CD4-positive, CD25-positive, alpha-beta regulatory T cell (primary cell): ENCODE measurements around the gene OSMR. TPM values are rescaled to one million over a fixed set of nuclear protein-coding genes. Genes with fewer than 3 reads are reported as not detected.

Experiments used
- ATAC-seq, 2 donors: fragments of 150-1000 bp; cut with Tn5 transposase; one replicate each; pipeline ENCODE4 v1.10.0; 2021; ENCODE audit warnings: low read depth in 2 of 2, moderate number of reproducible peaks in 2 of 2, moderate library complexity in 1 of 2
- DNase-seq, 3 donors: peaks; one replicate each; pipeline versions ENCODE4 v3.0.0 to v3.0.0-alpha.2; 2012 to 2022; ENCODE audit warnings: mixed read lengths in 1 of 3
- H3K27ac ChIP-seq: one replicate; pipeline ENCODE4 v1.7.0; 2013; ENCODE audit warnings: mild to moderate bottlenecking, low read length; ENCODE audit not compliant: insufficient read depth, poor library complexity, severe bottlenecking
- H3K27me3 ChIP-seq: one replicate; pipeline ENCODE4 v1.7.0; 2013; ENCODE audit warnings: low read length; ENCODE audit not compliant: control insufficient read depth, insufficient read depth
- H3K36me3 ChIP-seq: one replicate; pipeline ENCODE4 v1.7.0; 2013; ENCODE audit warnings: mild to moderate bottlenecking, low read length, moderate library complexity; ENCODE audit not compliant: control insufficient read depth, insufficient read depth
- H3K4me1 ChIP-seq: 2 replicates; pipeline ENCODE4 v1.7.0; 2013; ENCODE audit warnings: mild to moderate bottlenecking, low read length; ENCODE audit not compliant: insufficient read depth, control insufficient read depth, poor library complexity, severe bottlenecking
- H3K4me3 ChIP-seq: one replicate; pipeline ENCODE4 v1.7.0; 2013; ENCODE audit warnings: low read depth, mild to moderate bottlenecking, low read length, moderate library complexity
- H3K9me3 ChIP-seq, 2 experiments: 1 replicate in 1 of 2; 2 replicates in 1 of 2; pipeline ENCODE4 v1.7.0; 2013; ENCODE audit warnings: low read length in 2 of 2, mild to moderate bottlenecking in 1 of 2, moderate library complexity in 1 of 2; ENCODE audit not compliant: control insufficient read depth in 2 of 2
- H3K27ac Mint-ChIP-seq, 3 donors: one replicate each; pipeline ENCODE4 v1.8.0; 2020 to 2022; ENCODE audit warnings: mild to moderate bottlenecking in 3 of 3, mixed read lengths in 3 of 3, moderate library complexity in 2 of 3
- H3K27me3 Mint-ChIP-seq: one replicate; pipeline ENCODE4 v1.8.0; 2022; ENCODE audit warnings: mild to moderate bottlenecking, mixed read lengths
- H3K36me3 Mint-ChIP-seq: one replicate; pipeline ENCODE4 v1.8.0; 2020; ENCODE audit warnings: mixed read lengths
- H3K4me1 Mint-ChIP-seq, 4 donors: one replicate each; pipeline ENCODE4 v1.8.0; 2020 to 2022; ENCODE audit warnings: mixed read lengths in 4 of 4, mild to moderate bottlenecking in 1 of 4
- H3K4me3 Mint-ChIP-seq, 4 donors: one replicate each; pipeline ENCODE4 v1.8.0; 2020 to 2022; ENCODE audit warnings: mild to moderate bottlenecking in 4 of 4, mixed read lengths in 4 of 4, moderate library complexity in 3 of 4
- H3K9me3 Mint-ChIP-seq, 7 donors: one replicate each; pipeline ENCODE4 v1.8.0; 2020 to 2022; ENCODE audit warnings: mixed read lengths in 7 of 7, mild to moderate bottlenecking in 3 of 7, moderate library complexity in 2 of 7
- polyA plus RNA-seq, 4 donors: library from polyadenylated mRNA; unstranded; fragments of 300-500 nt; fragmentation: Illumina TruSeq; gene quantifications; one replicate each; pipeline ENCODE4 v1.2.3, GENCODE V29; 2021
- total RNA-seq: library from RNA; stranded (reverse); gene quantifications from one replicate; pipeline ENCODE4 v1.2.3, GENCODE V29; 2022

OSMR gene
- total and polyA plus RNA-seq, 5 donors from 2014 or later, result 0.31 TPM; not detected in 4

GRCh38 chr5:38832810-38833209 is 13.0 kb upstream of the OSMR start:
- ATAC-seq (no peak), DNase-seq (no peak)
- peaks cover 0 to 2% (median 0%) of the 10 kb centered on the region in 7 donors for H3K9me3 Mint-ChIP-seq
- Histone ChIP-seq H3K27me3 (no peaks in the 10 kb centered on the region), H3K4me1 (no peaks in the 10 kb centered on the region), H3K27ac (no peak overlapping the region), H3K36me3 (no peaks in the 10 kb centered on the region), H3K4me3 (no peak overlapping the region), H3K9me3 (no peaks in the 10 kb centered on the region)
- no peaks in the 10 kb centered on the region for H3K4me1 Mint-ChIP-seq
- no peaks in the 10 kb centered on the region for H3K36me3 Mint-ChIP-seq
- no peak overlapping the region for H3K4me3 Mint-ChIP-seq
- peaks cover 11% of the 10 kb centered on the region for H3K27me3 Mint-ChIP-seq
- H3K27ac Mint-ChIP-seq, result no peak overlapping the region

- Mint-ChIP-seq H3K36me3 (no peaks in the 10 kb centered on the region), H3K9me3 (peaks cover 0 to 2% (median 0%) of the 10 kb centered on the region in 7 donors), H3K27ac (no peak overlapping the region), H3K4me3 (no peak overlapping the region), H3K4me1 (no peaks in the 10 kb centered on the region), H3K27me3 (peaks cover 14% of the 10 kb centered on the region)
- Histone ChIP-seq H3K9me3 (no peaks in the 10 kb centered on the region), H3K27ac (no peak overlapping the region), H3K27me3 (peaks cover 2% of the 10 kb centered on the region), H3K4me3 (no peak overlapping the region), H3K36me3 (no peaks in the 10 kb centered on the region), H3K4me1 (no peaks in the 10 kb centered on the region)
- DNase-seq (no peak), ATAC-seq (no peak)
Measured at GRCh38 chr5:38835887-38836286, 9.9 kb upstream of the OSMR start.

- peaks cover 0 to 1% (median 0%) of the 10 kb centered on the region in 7 donors for H3K9me3 Mint-ChIP-seq
- no peak overlapping the region for H3K4me3 ChIP-seq
- no peak overlapping the region for H3K27ac ChIP-seq
- DNase-seq, result no peak
- H3K4me1 Mint-ChIP-seq, result no peaks in the 10 kb centered on the region
- H3K36me3 Mint-ChIP-seq, result no peaks in the 10 kb centered on the region
- H3K4me3 Mint-ChIP-seq, result no peak overlapping the region
- H3K27me3 ChIP-seq, result peaks cover 6% of the 10 kb centered on the region
- no peak for ATAC-seq
- no peaks in the 10 kb centered on the region for H3K9me3 ChIP-seq
- no peaks in the 10 kb centered on the region for H3K36me3 ChIP-seq
- no peak overlapping the region for H3K27ac Mint-ChIP-seq
- no peaks in the 10 kb centered on the region for H3K4me1 ChIP-seq
- H3K27me3 Mint-ChIP-seq, result peaks cover 26% of the 10 kb centered on the region
Measured at GRCh38 chr5:38837416-38837815, 8.4 kb upstream of the OSMR start.

- H3K36me3 Mint-ChIP-seq, result no peaks in the 10 kb centered on the region
- Histone ChIP-seq H3K36me3 (no peaks in the 10 kb centered on the region), H3K27ac (no peak overlapping the region), H3K27me3 (peaks cover 6% of the 10 kb centered on the region), H3K4me1 (no peaks in the 10 kb centered on the region), H3K4me3 (no peak overlapping the region), H3K9me3 (no peaks in the 10 kb centered on the region)
- no peak overlapping the region for H3K4me3 Mint-ChIP-seq
- H3K9me3 Mint-ChIP-seq, result peaks cover 0 to 6% (median 0%) of the 10 kb centered on the region in 7 donors
- DNase-seq, result no peak
- H3K4me1 Mint-ChIP-seq, result no peaks in the 10 kb centered on the region
- no peak overlapping the region for H3K27ac Mint-ChIP-seq
- peaks cover 31% of the 10 kb centered on the region for H3K27me3 Mint-ChIP-seq
- no peak for ATAC-seq
Measured at GRCh38 chr5:38837932-38838331, 7.9 kb upstream of the OSMR start.

GRCh38 chr5:38843665-38844064 is 2.1 kb upstream of the OSMR start:
- Histone ChIP-seq H3K4me3 (no peak overlapping the region), H3K4me1 (no peaks in the 10 kb centered on the region), H3K27me3 (peaks cover 30% of the 10 kb centered on the region), H3K27ac (no peak overlapping the region), H3K36me3 (no peaks in the 10 kb centered on the region), H3K9me3 (no peaks in the 10 kb centered on the region)
- H3K27ac Mint-ChIP-seq, result no peak overlapping the region
- peaks cover 0 to 6% (median 0%) of the 10 kb centered on the region in 7 donors for H3K9me3 Mint-ChIP-seq
- H3K4me1 Mint-ChIP-seq, result peaks cover 0 to 4% (median 1%) of the 10 kb centered on the region in 4 donors
- H3K27me3 Mint-ChIP-seq, result peaks cover 70% of the 10 kb centered on the region
- DNase-seq (no peak), ATAC-seq (no peak)
- no peaks in the 10 kb centered on the region for H3K36me3 Mint-ChIP-seq
- peak overlapping the region in 1 of 4 donors; percentile 15 for H3K4me3 Mint-ChIP-seq

GRCh38 chr5:38846379-38847011 is 683 bp downstream of the OSMR start:
- H3K9me3 Mint-ChIP-seq, result peaks cover 0 to 6% (median 2%) of the 10 kb centered on the region in 7 donors
- no peak overlapping the region for H3K27ac ChIP-seq
- peaks cover 36% of the 10 kb centered on the region for H3K27me3 ChIP-seq
- H3K27ac Mint-ChIP-seq, result no peak overlapping the region
- H3K9me3 ChIP-seq, result no peaks in the 10 kb centered on the region
- H3K36me3 Mint-ChIP-seq, result no peaks in the 10 kb centered on the region
- peaks cover 66% of the 10 kb centered on the region for H3K27me3 Mint-ChIP-seq
- no peak for DNase-seq
- H3K4me1 Mint-ChIP-seq, result peaks cover 0 to 4% (median 1%) of the 10 kb centered on the region in 4 donors
- H3K4me3 Mint-ChIP-seq, result peak overlapping the region in 2 of 4 donors; percentile 35 to 44
- H3K4me1 ChIP-seq, result no peaks in the 10 kb centered on the region
- no peak for ATAC-seq
- H3K36me3 ChIP-seq, result no peaks in the 10 kb centered on the region
- no peak overlapping the region for H3K4me3 ChIP-seq

GRCh38 chr5:38847559-38848347 is 1.9 kb downstream of the OSMR start:
- Histone ChIP-seq H3K4me1 (no peaks in the 10 kb centered on the region), H3K36me3 (no peaks in the 10 kb centered on the region), H3K4me3 (no peak overlapping the region), H3K27me3 (peaks cover 35% of the 10 kb centered on the region), H3K9me3 (no peaks in the 10 kb centered on the region), H3K27ac (no peak overlapping the region)
- H3K4me3 Mint-ChIP-seq, result no peak overlapping the region
- ATAC-seq (no peak), DNase-seq (no peak)
- H3K27ac Mint-ChIP-seq, result no peak overlapping the region
- H3K36me3 Mint-ChIP-seq, result no peaks in the 10 kb centered on the region
- H3K4me1 Mint-ChIP-seq, result peaks cover 0 to 4% (median 1%) of the 10 kb centered on the region in 4 donors
- peaks cover 61% of the 10 kb centered on the region for H3K27me3 Mint-ChIP-seq
- H3K9me3 Mint-ChIP-seq, result peaks cover 0 to 10% (median 4%) of the 10 kb centered on the region in 7 donors
